Activated effector memory CD4-positive, alpha-beta T cell treated with Interleukin-2 at 50 U/mL for 16 hours (primary cell): ENCODE data around the gene SCFD2.
"Not testable (repeated sequence)": the region's sequence is repeated elsewhere in the genome, so short reads cannot be mapped to it uniquely, and the experiment has no call there.

Experiments used
- DNase-seq: peaks from one replicate; pipeline ENCODE4 v3.0.0-alpha.2; 2020

SCFD2 gene

DNA sequence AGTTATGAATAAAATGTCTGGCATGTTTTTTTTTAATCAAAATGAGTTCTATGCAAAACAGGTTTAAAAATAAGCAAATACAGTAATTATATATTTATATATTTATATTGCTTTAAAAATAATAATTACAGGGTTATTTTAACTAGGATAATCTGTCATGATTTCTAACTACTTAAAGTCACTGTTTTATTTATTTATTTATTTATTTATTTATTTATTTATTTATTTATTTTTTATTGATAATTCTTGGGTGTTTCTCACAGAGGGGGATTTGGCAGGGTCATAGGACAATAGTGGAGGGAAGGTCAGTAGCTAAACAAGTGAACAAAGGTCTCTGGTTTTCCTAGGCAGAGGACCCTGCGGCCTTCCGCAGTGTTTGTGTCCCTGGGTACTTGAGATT is 129.2 kb downstream of the SCFD2 start:
- not testable (repeated sequence) for DNase-seq

DNA sequence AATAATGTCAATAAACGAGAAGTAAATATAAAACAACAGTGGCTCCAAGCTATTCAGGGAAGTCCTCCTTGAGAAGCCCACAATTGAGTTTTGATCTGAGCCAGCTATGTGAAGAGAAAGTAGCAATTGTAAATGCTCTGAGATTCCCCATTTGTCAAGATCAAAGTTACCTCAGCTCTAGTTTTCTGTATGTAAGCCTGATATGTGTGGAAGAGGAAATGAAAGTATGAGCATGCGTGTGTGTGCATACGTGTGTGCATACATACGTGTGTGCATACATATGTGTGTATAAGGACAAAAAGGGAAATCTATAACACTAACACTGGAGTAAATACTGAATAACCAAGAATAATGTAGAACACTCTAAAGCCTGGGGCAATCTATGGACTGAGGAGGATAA is 130.3 kb downstream of the SCFD2 start:
- no peak for DNase-seq

DNA sequence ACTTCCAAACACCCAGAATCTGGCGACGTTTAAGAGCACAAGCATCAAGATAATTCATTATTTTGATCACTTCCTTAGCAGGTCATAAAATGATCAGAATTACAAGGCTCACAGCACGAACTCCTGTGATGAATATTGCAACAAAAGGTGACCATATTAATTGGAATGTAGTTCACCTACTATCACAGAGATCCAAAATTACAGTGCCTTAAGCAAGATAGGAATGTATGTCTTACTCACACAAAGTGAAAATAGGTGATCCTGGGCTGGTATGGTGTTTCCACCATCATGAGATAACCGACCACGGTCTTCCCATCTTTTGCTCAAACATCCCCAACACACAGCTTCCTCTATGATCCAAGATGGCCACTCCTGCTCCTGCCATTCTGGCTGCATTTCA is 131.2 kb downstream of the SCFD2 start:
- no peak for DNase-seq

DNA sequence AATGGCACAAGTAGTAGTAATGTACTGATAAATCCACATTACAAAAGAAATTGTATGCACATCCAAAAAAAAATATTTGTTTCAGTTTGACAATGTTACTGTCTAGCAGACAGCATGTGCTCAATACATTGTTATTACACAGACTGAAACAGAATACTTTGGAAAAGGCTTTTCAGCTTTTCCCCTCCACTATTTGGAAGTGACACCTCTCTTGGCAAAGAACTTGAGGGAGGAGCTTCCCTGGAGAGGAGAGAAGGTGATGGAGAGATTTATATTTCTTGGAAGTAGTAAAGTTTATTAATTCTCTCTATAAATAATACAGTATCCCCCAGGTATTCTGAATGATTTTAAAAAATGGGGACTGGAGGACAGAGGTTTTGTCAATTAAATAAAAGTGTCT is 131.8 kb downstream of the SCFD2 start:
- no peak for DNase-seq

DNA sequence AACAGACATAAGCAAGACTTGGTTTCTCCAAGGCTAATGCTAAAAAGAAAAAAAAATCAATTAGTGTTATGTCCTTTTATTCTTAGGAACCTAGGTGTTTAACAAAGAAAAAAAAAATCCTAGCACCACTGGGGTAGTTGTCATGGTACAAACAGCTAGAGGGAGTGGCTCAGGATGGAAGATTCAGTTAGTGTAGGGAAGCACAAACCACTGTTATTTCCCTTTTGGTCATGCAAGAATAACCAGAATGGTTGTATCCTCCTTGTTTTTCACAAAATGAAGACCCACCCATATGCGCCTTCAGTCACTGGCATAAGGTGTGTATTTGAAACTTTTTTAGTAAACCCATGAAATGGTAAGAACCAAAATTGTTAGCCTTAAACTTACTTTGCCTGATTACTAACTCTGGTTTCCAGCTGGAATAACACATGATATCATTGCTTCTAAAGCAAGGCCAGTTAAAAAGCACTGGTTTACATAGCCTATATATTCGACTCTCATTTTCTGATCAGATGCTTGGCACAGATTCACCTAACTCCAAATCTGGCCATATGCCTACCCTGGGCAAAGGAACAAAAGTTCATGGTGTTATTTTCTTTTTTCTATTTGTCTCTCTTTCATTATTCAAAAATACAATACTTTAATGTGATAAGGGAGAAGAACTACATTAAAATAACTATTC is 132.6 kb downstream of the SCFD2 start:
- DNase-seq = no peak

DNA sequence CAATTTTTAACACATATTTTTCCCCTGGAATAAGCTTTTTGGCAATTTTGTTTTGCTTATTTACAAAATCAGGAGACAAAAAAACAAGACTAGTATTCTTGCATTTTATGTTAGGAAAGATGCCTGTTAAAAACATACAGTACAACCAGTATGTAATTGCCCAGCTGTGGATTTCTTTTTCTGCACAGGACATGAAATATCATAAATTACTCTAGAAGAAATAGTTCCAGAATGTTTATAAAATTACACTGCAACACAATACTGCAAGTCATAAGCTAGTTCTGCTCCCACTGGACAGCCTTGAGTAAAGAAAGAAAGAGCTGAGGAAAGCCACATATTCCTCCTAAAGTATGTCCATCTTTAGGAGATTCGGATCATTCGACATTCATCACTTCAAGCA is 133.5 kb downstream of the SCFD2 start:
- DNase-seq = no peak

DNA sequence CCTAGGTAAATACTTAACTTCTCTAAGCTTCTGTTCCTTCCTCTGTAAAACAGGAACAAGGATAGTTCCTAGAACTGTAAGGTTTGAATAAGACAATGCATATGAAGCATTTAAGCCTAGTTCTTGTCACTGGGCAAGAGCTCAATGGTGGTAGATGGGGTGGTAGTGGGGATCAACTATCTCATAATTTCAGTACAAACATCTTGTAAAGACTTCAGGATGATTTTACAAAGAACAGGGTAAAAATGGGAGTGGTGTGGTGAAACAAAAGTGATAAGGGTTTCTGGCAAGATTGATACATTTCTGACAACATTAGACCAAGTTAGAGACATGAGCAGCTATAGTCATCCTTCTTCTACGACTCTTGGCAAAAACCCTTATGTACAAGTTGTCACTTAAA is 137.8 kb downstream of the SCFD2 start:
- DNase-seq = no peak

DNA sequence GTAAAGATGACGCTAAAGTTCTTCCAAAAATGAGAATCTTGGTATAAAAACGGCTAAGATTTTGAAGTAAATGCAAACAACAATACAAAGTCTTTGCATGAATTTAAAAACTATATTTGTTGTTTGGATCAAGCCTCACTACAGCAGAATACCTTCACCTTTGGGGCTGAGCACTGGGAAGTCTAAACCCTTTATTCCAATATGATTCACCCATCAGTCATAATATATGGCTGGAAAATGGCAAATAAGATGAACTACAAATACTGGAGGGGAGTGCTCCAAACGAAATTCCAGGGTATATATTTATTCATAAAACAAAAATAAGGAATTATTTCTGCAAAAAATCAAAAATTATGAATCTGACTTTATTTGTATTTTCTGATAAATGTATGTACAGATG is 138.4 kb downstream of the SCFD2 start:
- no peak for DNase-seq

DNA sequence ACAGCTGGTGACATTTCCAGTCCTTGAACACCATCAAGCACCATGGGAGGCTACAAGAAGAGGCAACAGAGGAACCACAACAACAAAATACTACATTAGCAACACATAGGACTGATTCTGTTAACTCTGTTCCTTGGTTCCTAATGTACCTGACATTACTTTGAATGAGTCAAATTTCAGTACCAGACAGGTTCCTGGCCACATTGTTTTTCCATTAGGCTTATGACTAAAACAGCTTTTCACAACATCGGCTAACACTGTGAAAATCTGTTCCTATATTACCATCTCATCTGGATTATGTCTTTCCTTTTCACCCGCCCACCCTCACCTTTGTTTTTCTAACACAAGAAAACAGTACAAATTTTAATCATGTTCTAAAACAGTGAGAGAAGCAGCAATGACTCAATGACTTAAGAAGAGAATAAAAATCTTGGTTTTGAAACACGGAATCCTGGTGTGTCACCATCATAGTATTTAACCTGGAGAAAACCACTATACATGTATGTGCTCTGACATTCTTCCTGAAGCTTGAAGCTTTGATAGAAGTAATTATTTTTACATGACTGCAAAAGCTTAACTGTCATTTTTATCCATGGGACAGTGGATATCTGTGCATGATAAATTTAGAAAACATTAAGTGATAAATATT is 143.9 kb downstream of the SCFD2 start:
- no peak for DNase-seq

DNA sequence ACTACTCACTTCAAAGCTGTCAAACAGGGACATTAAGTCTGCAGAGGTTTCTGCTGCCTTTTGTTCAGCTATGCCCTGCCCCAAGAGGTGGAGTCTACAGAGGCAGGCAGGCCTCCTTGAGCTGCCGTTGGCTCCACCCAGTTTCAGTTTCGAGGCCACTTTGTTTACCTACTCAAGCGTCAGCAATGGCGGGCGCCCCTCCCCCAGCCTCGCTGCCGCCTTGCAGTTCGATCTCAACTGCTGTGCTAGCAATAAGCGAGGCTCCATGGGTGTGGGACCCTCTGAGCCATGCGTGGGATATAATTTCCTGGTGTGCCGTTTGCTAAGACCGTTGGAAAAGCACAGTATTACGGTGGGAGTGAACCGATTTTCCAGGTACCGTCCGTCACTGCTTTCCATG is 146.7 kb downstream of the SCFD2 start:
- not testable (repeated sequence) for DNase-seq

DNA sequence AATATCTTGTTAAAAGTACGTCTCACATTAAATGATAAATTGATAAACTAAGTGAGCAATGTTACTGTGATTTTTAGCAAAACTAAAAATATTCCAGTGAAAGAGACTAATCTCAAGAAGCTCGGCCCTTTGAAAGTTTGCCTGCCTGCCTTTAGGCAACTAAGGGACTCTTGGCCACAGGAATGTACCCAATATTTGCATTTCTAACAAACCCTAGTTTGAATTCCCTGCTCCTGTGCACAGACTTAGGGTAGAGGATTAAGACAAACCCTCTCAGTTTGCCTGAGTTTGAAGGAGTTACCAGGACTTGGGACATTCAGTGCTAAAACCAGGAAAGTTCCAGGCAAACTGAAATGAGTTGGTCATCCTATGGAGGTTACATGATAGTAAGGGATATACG is 157.1 kb downstream of the SCFD2 start:
- DNase-seq = no peak

DNA sequence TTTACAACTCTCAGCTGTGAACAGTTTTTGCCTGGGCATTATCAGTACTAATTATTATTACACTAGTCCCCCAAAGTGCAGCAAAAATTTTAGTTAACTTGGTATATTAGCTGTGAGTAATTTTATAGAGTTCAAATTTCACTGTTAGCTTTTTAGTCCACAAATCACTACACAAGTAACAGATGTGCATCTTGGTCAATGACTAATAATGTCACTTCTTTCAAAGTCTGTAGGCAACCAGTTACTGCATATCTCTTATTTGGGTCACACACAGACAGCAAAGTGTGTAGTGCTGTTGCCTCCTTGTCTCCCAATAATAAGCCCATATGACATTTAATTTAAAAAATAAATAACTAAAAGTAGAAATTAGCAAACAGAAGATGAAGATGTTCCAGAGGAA is 159.9 kb downstream of the SCFD2 start:
- DNase-seq = no peak

DNA sequence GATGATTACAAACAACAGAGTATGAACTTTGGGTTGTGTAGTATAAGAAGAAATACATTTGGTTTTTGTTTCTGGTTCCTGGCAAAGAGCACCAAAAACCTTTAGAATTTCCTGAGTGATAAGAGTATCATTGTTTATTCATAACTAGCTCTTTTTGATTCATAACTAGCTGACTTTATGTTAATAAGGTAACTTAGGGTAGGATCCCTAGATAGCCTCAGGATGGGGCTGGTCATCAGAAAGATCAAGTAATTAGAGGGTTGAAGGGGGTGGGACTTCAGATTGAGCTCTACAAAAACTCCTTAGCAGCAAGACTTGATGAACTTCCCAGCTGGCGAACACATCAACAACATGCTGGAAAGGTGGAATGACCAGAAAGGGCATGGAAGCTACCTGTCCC is 166.5 kb downstream of the SCFD2 start:
- no peak for DNase-seq

DNA sequence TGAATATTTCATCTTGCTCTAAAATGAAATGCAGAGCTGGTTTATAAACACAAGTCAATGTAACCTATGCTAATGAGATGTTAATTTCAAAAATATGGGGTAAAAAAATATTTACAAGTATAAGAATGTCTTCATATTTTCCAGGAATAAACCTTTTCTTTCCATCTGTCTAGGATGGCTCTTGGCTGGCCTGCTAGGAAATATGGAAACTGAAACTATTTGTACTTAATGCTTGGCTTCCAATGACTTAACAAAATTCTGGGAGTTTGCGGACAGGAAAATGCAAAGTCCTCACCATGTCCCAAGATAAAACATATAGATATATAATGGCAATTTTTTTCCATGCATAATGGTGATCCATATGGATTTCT is 168.1 kb downstream of the SCFD2 start:
- no peak for DNase-seq

DNA sequence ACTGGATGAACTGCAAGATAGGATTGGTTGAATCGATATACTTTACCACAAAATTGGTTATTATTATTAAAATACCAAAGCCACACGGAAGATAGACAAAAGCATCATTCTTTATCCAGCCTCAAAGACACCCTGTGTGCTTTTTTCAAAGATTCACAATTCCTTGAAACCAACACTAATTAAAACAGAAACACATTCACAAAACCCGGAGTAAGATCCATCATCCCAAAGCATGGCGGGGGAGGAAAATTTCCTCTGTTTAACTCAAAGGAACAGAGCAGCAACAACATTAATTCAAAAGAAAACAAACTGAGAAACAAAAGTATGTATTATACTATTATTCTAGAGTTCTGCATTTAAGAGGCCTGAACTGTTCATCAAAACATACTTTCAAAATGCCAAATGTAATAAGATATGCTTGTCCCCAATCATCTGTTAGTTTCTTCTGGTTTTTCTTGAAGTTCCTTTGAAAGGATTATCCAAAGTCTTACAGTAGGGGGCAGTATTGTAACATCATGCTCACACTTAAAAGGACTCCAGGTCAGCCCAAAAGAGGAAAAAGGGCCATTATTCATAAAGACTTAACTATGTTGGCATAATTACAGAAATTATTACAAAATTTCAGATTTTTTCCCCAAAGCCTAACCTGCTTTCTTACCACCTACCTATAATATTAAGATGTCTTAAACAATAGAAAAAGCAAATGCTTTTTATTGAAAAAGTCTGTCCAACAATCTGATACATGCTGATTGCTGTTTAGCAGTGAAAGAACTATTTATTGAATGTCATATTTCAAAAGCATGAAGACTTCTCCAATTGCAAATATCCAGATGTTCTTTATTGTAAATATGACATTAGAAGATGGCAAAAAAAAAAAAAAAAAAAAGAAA is 168.7 kb downstream of the SCFD2 start:
- DNase-seq = no peak

DNA sequence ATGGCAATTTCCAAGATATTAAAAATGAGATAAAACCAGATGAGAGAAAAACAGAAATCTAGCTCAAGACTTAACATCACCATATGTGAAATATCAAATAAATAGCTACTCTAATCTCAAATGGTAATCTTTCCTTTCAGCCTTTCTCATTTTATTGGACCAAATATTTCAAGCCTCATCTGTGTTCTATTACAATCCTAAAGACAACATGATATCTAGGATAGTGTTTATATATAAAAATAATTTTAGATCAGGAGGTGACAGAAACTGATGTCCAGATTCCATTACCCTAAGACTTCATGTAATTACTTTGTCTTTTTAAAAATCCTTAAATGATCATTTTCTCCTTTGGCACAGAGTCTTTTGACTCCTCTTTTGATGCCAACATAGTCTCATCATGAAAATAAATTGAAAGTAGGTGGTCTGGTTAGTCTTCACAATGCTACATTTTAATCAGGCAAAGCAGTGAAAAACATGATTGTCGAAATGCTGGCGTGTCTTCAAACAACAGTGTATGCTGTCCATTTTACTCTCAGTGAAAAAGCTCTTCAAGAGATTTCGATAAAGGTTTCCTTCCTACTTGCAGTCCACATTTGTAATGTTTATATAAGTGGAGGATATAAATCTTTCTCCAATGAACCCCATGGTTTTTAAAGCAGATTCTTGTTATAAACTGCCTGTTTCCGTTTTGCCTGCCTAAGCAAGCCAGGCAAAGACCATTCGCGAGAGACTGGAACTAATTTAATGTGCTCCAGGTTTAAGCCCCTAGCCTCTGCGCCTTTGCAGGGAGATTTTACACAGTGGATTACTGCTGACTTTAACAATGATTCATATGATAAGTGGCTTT is 169.8 kb downstream of the SCFD2 start:
- no peak for DNase-seq

DNA sequence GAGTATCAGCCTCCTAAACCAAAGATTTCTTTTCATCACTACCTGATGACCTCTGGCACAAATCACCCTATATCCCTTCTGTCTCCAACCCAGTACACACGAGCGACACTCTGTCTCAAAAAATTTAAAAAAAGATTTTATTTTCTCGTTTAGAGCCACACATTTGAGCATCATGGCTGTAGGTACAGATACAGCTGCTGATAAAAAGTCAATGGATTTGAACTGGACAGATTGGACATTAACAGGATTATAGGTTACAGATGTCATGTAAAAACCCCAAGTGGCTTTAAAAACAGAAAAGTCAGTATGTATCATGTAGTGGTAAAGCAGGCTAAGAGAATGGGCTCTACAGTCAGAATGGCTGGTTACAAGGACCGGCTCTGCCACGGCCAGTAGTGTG is 171.1 kb downstream of the SCFD2 start:
- no peak for DNase-seq

DNA sequence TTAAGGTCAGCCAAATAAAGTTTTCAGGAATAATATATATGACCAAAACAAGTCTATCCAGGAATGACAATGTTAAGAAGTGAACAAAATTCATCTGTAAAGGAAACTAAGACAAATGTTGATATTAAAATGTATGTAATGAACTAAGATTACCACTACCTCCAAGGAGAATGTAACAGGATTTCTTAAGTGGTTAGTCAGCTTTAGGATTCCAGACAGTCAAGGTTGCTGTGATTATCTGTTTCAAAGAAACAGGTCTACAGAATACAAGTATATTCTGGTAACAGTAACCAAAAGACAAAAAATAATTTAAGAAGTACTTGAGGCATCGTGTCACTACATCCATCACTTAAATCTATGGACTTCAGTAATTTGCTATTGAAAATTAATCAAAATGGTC is 172.8 kb downstream of the SCFD2 start:
- no peak for DNase-seq

DNA sequence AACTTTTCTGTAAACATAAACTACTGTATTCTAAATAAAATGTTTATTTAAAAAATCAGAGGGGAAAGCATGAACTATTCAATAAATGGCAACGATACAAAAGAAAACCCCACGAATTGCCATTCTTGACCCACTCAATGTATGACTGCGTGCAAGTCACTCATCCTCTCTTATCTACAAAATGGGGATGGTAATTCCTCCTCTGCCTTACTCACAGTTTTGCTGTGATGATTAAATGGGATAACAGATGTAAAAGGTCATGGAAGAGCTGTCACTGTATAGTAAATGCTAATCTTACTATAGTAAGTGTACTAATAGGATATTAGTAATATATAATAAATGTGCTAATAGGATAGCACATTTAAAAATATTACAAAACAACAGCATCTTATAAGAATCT is 173.4 kb downstream of the SCFD2 start:
- DNase-seq = no peak

DNA sequence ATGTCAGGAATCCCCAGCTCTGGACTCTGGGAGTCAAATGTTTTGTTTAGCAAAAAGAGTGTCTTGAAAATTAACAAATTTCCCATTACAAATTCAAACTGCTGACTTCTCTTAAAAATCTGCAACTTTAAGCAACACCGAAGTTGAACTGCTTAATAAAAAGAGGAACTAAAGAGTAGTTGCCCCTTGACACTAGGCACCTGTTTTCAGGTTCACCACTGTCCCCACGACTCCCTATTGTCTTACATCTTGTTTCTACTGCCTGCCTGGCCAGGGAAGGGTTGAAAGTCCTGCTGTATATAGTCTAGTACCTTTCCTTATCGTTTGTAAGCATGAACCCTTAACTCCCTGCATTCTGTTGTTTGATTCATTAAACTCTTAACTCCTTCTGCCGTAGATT is 173.9 kb downstream of the SCFD2 start:
- no peak for DNase-seq

DNA sequence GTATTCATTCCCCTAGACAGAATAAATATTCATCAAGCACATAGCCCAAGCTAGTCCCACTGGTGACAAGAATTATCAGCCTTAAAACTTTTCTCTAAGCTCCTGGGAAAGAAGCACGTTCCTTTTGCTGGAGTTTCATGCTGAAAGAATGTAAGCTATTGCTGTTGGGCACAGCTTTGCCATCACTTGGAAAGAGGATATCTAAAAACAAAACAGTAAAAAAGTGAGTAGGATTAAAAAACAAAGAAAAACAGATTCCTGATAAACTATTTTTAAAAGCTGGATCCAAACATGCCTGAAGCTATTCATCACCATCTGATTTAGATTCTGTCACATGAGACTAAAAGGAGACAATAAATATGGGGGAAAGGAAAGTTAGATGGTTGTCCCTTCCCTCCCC is 176.8 kb downstream of the SCFD2 start:
- DNase-seq = no peak

DNA sequence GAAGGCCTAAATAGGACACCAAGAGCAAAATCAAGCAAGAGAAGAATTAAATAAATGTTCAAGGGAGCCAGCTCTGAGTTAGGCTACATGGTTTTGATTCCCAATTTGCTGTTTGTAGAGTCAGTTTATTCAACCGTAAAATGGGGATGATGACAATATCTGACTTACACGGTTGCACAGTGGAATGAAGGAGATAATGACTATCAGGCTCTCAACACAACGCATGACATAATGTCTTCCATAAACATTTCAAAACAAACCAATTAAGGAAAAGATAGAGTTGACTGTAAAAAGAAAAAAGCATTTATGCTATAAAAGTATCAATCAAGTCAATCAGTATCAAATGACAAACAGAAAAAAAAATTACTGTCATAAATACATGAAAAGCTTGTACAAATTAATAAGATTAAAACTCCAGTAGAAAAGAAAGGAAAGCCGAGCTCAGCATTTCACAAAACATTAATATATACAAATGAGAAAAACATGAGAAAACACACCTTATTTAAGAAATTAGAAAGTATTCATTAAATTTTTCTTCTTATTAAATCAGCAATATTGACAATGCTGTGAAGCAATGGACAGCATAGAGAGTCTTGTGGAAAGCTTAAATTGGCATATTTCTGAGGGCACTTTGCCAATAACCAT is 179.0 kb downstream of the SCFD2 start:
- no peak for DNase-seq
